Panc1 (cell line): ENCODE data around the gene CIPC. TPM values are rescaled to one million over a fixed set of nuclear protein-coding genes. Genes with fewer than 3 reads are reported as not detected.

Experiments
- ATAC-seq: fragments of 200-7000 bp; cut with Tn5 transposase; 2 replicates; pipeline ENCODE4 v1.9.1; 2020; ENCODE audit warnings: mild to moderate bottlenecking, moderate library complexity
- BruUV-seq: library from RNA; stranded (reverse); fragments of 400-500 nt; replicated peaks from 2 replicates; lab custom pipeline; 2021; lab: Mats Ljungman, UMichigan
- CTCF ChIA-PET: fragments of 300-600 bp; sonication (Branson Sonifier 250); formaldehyde crosslinking; loops from one replicate; lab custom pipeline; 2022; ENCODE audit warnings: antibody characterized with exemption; lab: Charles Lee
- POLR2A ChIA-PET: fragments of 300-600 bp; sonication (Branson Sonifier 250); formaldehyde crosslinking; loops from one replicate; lab custom pipeline; 2022; ENCODE audit warnings: antibody characterized with exemption; lab: Charles Lee
- DNase-seq: peaks from one replicate; pipeline ENCODE4 v3.0.0-alpha.2; 2010; ENCODE audit warnings: low read depth, low spot score
- H3K27ac ChIP-seq: 2 replicates; pipeline ENCODE4 v1.5.1; 2011; ENCODE audit warnings: mild to moderate bottlenecking, low read length, inconsistent platforms
- H3K27me3 ChIP-seq: fragments of 200-500 bp; sonication (Bioruptor generic); 2 replicates; pipeline ENCODE4 v1.6.0; 2014; ENCODE audit warnings: low read length, inconsistent platforms; ENCODE audit not compliant: control insufficient read depth, insufficient read depth
- H3K36me3 ChIP-seq: fragments of 200-500 bp; sonication (Bioruptor generic); 2 replicates; pipeline ENCODE4 v1.5.1; 2014; ENCODE audit warnings: inconsistent platforms, mild to moderate bottlenecking, low read length, moderate library complexity; ENCODE audit not compliant: control insufficient read depth, insufficient read depth
- H3K4me1 ChIP-seq: 2 replicates; pipeline ENCODE4 v1.5.1; 2011; ENCODE audit warnings: inconsistent platforms, mild to moderate bottlenecking, low read length, moderate library complexity; ENCODE audit not compliant: control insufficient read depth, insufficient read depth
- H3K4me3 ChIP-seq, 2 experiments: 2 replicates each; pipeline ENCODE4 v1.5.1; 2011 to 2012; ENCODE audit warnings: low read depth in 2 of 2, low read length in 2 of 2, mild to moderate bottlenecking in 2 of 2, inconsistent platforms in 1 of 2, moderate library complexity in 1 of 2
- H3K9me3 ChIP-seq: fragments of 200-500 bp; sonication (Bioruptor generic); 2 replicates; pipeline ENCODE4 v1.5.1; 2014; ENCODE audit warnings: low read depth, mild to moderate bottlenecking, inconsistent platforms, low read length, moderate library complexity; ENCODE audit not compliant: control insufficient read depth, insufficient read depth
- POLR2AphosphoS5 ChIP-seq: IDR thresholded peaks from 2 replicates; pipeline ENCODE4 v1.6.1; 2012; ENCODE audit warnings: mild to moderate bottlenecking, low read depth, low read length, moderate library complexity
- REST ChIP-seq, 2 experiments: IDR thresholded peaks; 2 replicates each; pipeline ENCODE4 v1.6.1; 2011 to 2012; ENCODE audit warnings: low read depth in 2 of 2, control low read depth in 1 of 2, low read length in 1 of 2, mild to moderate bottlenecking in 1 of 2, moderate library complexity in 1 of 2; ENCODE audit not compliant: insufficient read depth in 1 of 2
- SIN3A ChIP-seq: IDR thresholded peaks from 2 replicates; pipeline ENCODE4 v1.6.1; 2012; ENCODE audit warnings: low read depth, mild to moderate bottlenecking, low read length, moderate library complexity, borderline replicate concordance; ENCODE audit not compliant: insufficient read depth
- TCF7L2 ChIP-seq: IDR thresholded peaks from 2 replicates; pipeline ENCODE4 v1.6.1; 2011; ENCODE audit warnings: mild to moderate bottlenecking, low read depth, low read length, inconsistent platforms
- in situ Hi-C: cut with HindIII; loops from 2 replicates; pipeline ENCODE4 v1.10.0; 2016; ENCODE audit warnings: low sequenced_read_pairs, low pct_unique_long_range_greater_than_20kb
- intact Hi-C: fragments of 100-400 bp; cut with micrococcal nuclease; formaldehyde crosslinking; loops from one replicate; pipeline ENCODE4 v1.10.0; 2022; ENCODE audit not compliant: unreplicated experiment
- total RNA-seq: library from RNA; stranded (reverse); gene quantifications from one replicate; pipeline ENCODE4 v1.2.1, GENCODE V29; 2021; ENCODE audit not compliant: unreplicated experiment
- TF ChIP-seq, protein P1 (sequence below): fragments of 450-650 bp; IDR thresholded peaks from 2 replicates; pipeline ENCODE4 v1.5.1; 2017; ENCODE audit warnings: mild to moderate bottlenecking

The CIPC gene
- total RNA-seq, 1 experiment from 2014 or later: 20.3 TPM

DNA sequence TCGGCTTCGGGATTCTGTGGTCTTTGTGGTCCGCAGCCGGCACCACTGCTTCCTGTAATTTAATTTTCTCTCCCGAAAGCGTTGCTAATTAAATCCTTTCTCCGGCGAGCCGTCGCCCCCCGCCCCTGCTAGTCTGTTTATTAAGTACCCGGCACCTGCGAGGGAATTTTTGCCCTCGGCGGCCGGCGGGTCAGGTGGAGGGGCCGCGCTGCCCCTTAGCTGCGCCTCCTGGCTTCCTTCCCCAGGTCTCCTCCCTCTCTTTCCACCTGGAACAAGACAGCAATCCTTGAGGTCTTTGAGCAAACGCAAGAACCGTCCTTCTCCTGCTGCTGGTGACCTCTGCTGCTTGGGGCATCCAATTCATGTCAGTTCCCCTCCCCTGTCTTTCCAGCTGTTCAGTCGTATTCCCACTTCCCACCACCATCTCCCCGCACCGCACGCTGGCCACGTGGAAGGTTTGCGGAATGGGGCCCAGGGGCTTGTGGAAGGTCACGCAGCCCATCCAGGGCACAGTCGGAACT, 27.3 kb downstream of the CIPC start:
- peak overlapping the region; percentile 32 to 39 for H3K4me3 ChIP-seq
- TF ChIP-seq TCF7L2: no peak
- TF ChIP-seq, protein P1, sequence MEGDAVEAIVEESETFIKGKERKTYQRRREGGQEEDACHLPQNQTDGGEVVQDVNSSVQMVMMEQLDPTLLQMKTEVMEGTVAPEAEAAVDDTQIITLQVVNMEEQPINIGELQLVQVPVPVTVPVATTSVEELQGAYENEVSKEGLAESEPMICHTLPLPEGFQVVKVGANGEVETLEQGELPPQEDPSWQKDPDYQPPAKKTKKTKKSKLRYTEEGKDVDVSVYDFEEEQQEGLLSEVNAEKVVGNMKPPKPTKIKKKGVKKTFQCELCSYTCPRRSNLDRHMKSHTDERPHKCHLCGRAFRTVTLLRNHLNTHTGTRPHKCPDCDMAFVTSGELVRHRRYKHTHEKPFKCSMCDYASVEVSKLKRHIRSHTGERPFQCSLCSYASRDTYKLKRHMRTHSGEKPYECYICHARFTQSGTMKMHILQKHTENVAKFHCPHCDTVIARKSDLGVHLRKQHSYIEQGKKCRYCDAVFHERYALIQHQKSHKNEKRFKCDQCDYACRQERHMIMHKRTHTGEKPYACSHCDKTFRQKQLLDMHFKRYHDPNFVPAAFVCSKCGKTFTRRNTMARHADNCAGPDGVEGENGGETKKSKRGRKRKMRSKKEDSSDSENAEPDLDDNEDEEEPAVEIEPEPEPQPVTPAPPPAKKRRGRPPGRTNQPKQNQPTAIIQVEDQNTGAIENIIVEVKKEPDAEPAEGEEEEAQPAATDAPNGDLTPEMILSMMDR: peak; percentile 31
- no peaks in the 10 kb centered on the region; the same call in 1 of the 2 replicates for H3K27me3 ChIP-seq
- H3K27ac ChIP-seq: no peak overlapping the region
- no peaks in the 10 kb centered on the region for H3K4me1 ChIP-seq
- ATAC-seq (no peak), DNase-seq (no peak)
- POLR2A ChIA-PET: no interaction called here
- CTCF ChIA-PET: interaction anchor here (0.6 kb wide), 1 partner anchor 204 kb away, joined by 3 read pairs; no protein-coding TSS in a partner anchor
- intact Hi-C loops (no loop called here), in situ Hi-C loops (no loop called here)
- H3K36me3 ChIP-seq: no peaks in the 10 kb centered on the region
- BruUV-seq: no TSS peak
- H3K9me3 ChIP-seq: no peaks in the 10 kb centered on the region

GRCh38 chr14:77125823-77126325, 27.8 kb downstream of the CIPC start:
- H3K27me3 ChIP-seq: no peaks in the 10 kb centered on the region; the same call in 1 of the 2 replicates

More at GRCh38 chr14:77125823-77126325, 27.8 kb downstream of the CIPC start:
- ChIA-PET POLR2A (no interaction called here), CTCF (interaction anchor here (0.6 kb wide), 1 partner anchor 203 kb away, joined by 3 read pairs; no protein-coding TSS in a partner anchor)
- no peaks in the 10 kb centered on the region for H3K36me3 ChIP-seq
- no TSS peak for BruUV-seq
- intact Hi-C loops: no loop called here
- TF ChIP-seq POLR2AphosphoS5 (no peak), REST (IDR thresholded peaks at IDR 0.05; ENCODE audit: insufficient read depth in 1 of 2, low read depth in 2 of 2, low read length in 1 of 2) (no peak), TCF7L2 (no peak), SIN3A (no peak)
- TF ChIP-seq, protein P1: no peak
- no peak for DNase-seq
- H3K27ac ChIP-seq: no peak overlapping the region
- in situ Hi-C loops: no loop called here
- no peak for ATAC-seq
- no peak overlapping the region for H3K4me3 ChIP-seq
- no peaks in the 10 kb centered on the region for H3K9me3 ChIP-seq
- H3K4me1 ChIP-seq: no peaks in the 10 kb centered on the region
